Large intestine (tissue), 3 donors: Measurements from ENCODE around the gene TEX12. TPM values are rescaled to one million over a fixed set of nuclear protein-coding genes. Genes with fewer than 3 reads are reported as not detected.
"Not testable (repeated sequence)": the region's sequence is repeated elsewhere in the genome, so short reads cannot be mapped to it uniquely, and the experiment has no call there.

Experiments used
- DNase-seq, 2 donors: peaks; one replicate each; pipeline versions ENCODE4 v3.0.0 to v3.0.0-alpha.2; 2013
- H3K27ac ChIP-seq: one replicate; pipeline ENCODE4 v1.5.1; 2013; ENCODE audit warnings: low read length
- H3K27me3 ChIP-seq: 2 replicates; pipeline ENCODE4 v1.6.1; 2013; ENCODE audit warnings: low read length; ENCODE audit not compliant: control insufficient read depth, insufficient read depth
- H3K36me3 ChIP-seq: 2 replicates; pipeline ENCODE4 v1.6.1; 2013; ENCODE audit warnings: low read length; ENCODE audit not compliant: control insufficient read depth, insufficient read depth
- H3K4me1 ChIP-seq: one replicate; pipeline ENCODE4 v1.6.1; 2013; ENCODE audit warnings: low read length; ENCODE audit not compliant: control insufficient read depth, insufficient read depth
- H3K4me3 ChIP-seq: one replicate; pipeline ENCODE4 v1.5.1; 2013; ENCODE audit warnings: low read length
- H3K9me3 ChIP-seq: one replicate; pipeline ENCODE4 v1.6.1; 2013; ENCODE audit warnings: mild to moderate bottlenecking, low read depth, low read length, moderate library complexity; ENCODE audit not compliant: control insufficient read depth
- WGBS: methylation state at CpG from one replicate; pipeline ENCODE4 v1.1.5; 2013; ENCODE audit warnings: low lambda C conversion rate; ENCODE audit not compliant: insufficient coverage; 5-methylcytosine and 5-hydroxymethylcytosine counted together
- polyA plus RNA-seq: library from polyadenylated mRNA; unstranded; fragments of 120-200 nt; gene quantifications from one replicate; pipeline ENCODE4 v1.2.1, GENCODE V29; 2013

Gene TEX12
- polyA plus RNA-seq, 1 donor: 0.27 TPM

GRCh38 chr11:112178936-112179335 is 11.8 kb downstream of the TEX12 start:
- no peak for DNase-seq
- no peak overlapping the region for H3K27ac ChIP-seq
- peaks cover 10% of the 10 kb centered on the region for H3K4me1 ChIP-seq
- peaks cover 3% of the 10 kb centered on the region for H3K9me3 ChIP-seq
- H3K27me3 ChIP-seq: no peaks in the 10 kb centered on the region
- H3K36me3 ChIP-seq: peaks cover 3% of the 10 kb centered on the region
- WGBS: 86% methylated on average over 1 of the region's 3 CpGs
- no peak overlapping the region for H3K4me3 ChIP-seq

- Histone ChIP-seq H3K27me3 (no peaks in the 10 kb centered on the region), H3K4me1 (peaks cover 10% of the 10 kb centered on the region), H3K4me3 (no peak overlapping the region), H3K36me3 (peaks cover 3% of the 10 kb centered on the region), H3K27ac (no peak overlapping the region), H3K9me3 (peaks cover 3% of the 10 kb centered on the region)
- DNase-seq: no peak
These were observed 12.4 kb downstream of the TEX12 start for GRCh38 chr11:112179601-112180000.

- Histone ChIP-seq H3K4me3 (no peak overlapping the region), H3K9me3 (peaks cover 3% of the 10 kb centered on the region), H3K27ac (no peak overlapping the region), H3K4me1 (no peaks in the 10 kb centered on the region), H3K27me3 (no peaks in the 10 kb centered on the region), H3K36me3 (peaks cover 3% of the 10 kb centered on the region)
- no peak for DNase-seq
- WGBS: no CpG with 5 or more reads among the region's 1 CpG
These were observed 15.7 kb downstream of the TEX12 start for GRCh38 chr11:112182867-112183266.

- H3K27ac ChIP-seq: no peak overlapping the region
- no peak for DNase-seq
- H3K36me3 ChIP-seq: no peaks in the 10 kb centered on the region
- H3K9me3 ChIP-seq: peaks cover 3% of the 10 kb centered on the region
- H3K4me1 ChIP-seq: no peaks in the 10 kb centered on the region
- no peaks in the 10 kb centered on the region for H3K27me3 ChIP-seq
- H3K4me3 ChIP-seq: no peak overlapping the region
These were observed 18.7 kb downstream of the TEX12 start for GRCh38 chr11:112185883-112186282.

- Histone ChIP-seq H3K4me1 (no peaks in the 10 kb centered on the region), H3K9me3 (peaks cover 2% of the 10 kb centered on the region), H3K27me3 (no peaks in the 10 kb centered on the region), H3K4me3 (no peak overlapping the region), H3K36me3 (no peaks in the 10 kb centered on the region), H3K27ac (no peak overlapping the region)
- no peak for DNase-seq
These were observed 19.1 kb downstream of the TEX12 start for GRCh38 chr11:112186304-112186703.

GRCh38 chr11:112195113-112195512 is 27.9 kb downstream of the TEX12 start:
- H3K9me3 ChIP-seq, H3K27ac ChIP-seq, H3K4me1 ChIP-seq, H3K4me3 ChIP-seq, H3K36me3 ChIP-seq, DNase-seq, H3K27me3 ChIP-seq: not testable (repeated sequence)
- WGBS: no CpG with 5 or more reads among the region's 11 CpGs

GRCh38 chr11:112195951-112196351 is 28.8 kb downstream of the TEX12 start:
- no peaks in the 10 kb centered on the region for H3K4me1 ChIP-seq
- no peak overlapping the region for H3K4me3 ChIP-seq
- H3K27me3 ChIP-seq: no peaks in the 10 kb centered on the region
- DNase-seq: peak in 1 of 2 donors; percentile 6
- 13% methylated on average over 1 of the region's 2 CpGs for WGBS
- H3K27ac ChIP-seq: no peak overlapping the region
- H3K9me3 ChIP-seq: no peaks in the 10 kb centered on the region
- no peaks in the 10 kb centered on the region for H3K36me3 ChIP-seq

- H3K4me1 ChIP-seq: no peaks in the 10 kb centered on the region
- WGBS: no CpG with 5 or more reads among the region's 2 CpGs
These were observed 29.4 kb downstream of the TEX12 start for GRCh38 chr11:112196519-112197087.

GRCh38 chr11:112199101-112199500 is 31.9 kb downstream of the TEX12 start:
- WGBS: no CpG with 5 or more reads among the region's 4 CpGs
- H3K4me1 ChIP-seq, H3K27ac ChIP-seq, H3K36me3 ChIP-seq, H3K4me3 ChIP-seq, H3K27me3 ChIP-seq, DNase-seq, H3K9me3 ChIP-seq: not testable (repeated sequence)

More at GRCh38 chr11:112196519-112197087, 29.4 kb downstream of the TEX12 start:
- DNase-seq: no peak
- no peaks in the 10 kb centered on the region for H3K27me3 ChIP-seq
- no peaks in the 10 kb centered on the region for H3K9me3 ChIP-seq
- H3K27ac ChIP-seq: no peak overlapping the region
- no peak overlapping the region for H3K4me3 ChIP-seq
- H3K36me3 ChIP-seq: no peaks in the 10 kb centered on the region

GRCh38 chr11:112200252-112200651 is 33.1 kb downstream of the TEX12 start:
- Histone ChIP-seq H3K4me3 (no peak overlapping the region), H3K27ac (no peak overlapping the region), H3K27me3 (no peaks in the 10 kb centered on the region), H3K4me1 (no peaks in the 10 kb centered on the region), H3K36me3 (no peaks in the 10 kb centered on the region), H3K9me3 (no peaks in the 10 kb centered on the region)
- DNase-seq: no peak
- WGBS: 0% methylated on average over 1 of the region's 2 CpGs

GRCh38 chr11:112206071-112206470 is 38.9 kb downstream of the TEX12 start:
- no peak for DNase-seq
- WGBS: no CpG with 5 or more reads among the region's 23 CpGs
- Histone ChIP-seq H3K27me3 (no peaks in the 10 kb centered on the region), H3K4me1 (no peaks in the 10 kb centered on the region), H3K36me3 (no peaks in the 10 kb centered on the region), H3K9me3 (peaks cover 4% of the 10 kb centered on the region), H3K27ac (no peak overlapping the region), H3K4me3 (no peak overlapping the region)
